ENCODE data around the gene SPNS2.

DNA sequence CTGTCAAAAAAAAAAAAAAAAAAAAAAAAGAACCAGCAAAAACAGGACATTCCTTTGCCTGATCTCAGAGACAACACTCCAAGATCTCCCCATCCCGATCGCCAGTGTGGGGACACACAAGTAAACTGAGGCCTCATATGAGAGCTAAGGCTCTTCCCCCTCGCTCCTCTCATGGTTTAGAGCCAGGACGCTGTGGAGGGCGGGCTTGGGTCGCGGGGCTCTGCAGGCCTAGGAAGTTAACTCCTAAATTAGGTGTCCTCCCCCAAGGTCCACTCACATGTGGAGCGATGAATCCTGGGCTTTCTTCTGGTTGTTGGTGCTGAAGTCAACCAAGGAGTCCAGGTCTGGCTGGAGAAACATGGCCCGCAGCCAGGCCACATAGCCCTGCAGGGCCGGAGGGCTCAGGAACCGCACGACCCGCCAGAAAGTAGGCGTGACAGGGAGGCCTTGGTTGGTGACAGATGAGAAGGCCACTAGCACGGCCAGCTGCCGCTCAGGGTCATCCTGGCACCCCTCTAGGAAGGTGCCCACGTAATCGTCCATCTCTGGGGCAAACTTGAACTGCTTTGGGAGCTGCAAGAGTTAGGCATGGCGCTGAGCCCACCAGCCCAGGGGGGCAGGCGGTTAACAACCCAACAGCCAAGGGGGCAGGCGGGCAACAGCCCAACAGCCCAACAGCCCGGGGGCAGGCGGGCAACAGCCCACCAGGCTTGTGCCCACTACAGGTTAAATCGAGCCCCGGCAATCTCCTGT, 51.3 kb downstream of the SPNS2 start:
- TF ChIP-seq, protein P1, sequence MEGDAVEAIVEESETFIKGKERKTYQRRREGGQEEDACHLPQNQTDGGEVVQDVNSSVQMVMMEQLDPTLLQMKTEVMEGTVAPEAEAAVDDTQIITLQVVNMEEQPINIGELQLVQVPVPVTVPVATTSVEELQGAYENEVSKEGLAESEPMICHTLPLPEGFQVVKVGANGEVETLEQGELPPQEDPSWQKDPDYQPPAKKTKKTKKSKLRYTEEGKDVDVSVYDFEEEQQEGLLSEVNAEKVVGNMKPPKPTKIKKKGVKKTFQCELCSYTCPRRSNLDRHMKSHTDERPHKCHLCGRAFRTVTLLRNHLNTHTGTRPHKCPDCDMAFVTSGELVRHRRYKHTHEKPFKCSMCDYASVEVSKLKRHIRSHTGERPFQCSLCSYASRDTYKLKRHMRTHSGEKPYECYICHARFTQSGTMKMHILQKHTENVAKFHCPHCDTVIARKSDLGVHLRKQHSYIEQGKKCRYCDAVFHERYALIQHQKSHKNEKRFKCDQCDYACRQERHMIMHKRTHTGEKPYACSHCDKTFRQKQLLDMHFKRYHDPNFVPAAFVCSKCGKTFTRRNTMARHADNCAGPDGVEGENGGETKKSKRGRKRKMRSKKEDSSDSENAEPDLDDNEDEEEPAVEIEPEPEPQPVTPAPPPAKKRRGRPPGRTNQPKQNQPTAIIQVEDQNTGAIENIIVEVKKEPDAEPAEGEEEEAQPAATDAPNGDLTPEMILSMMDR (IDR thresholded peaks at IDR 0.05) = no peak
- TF ChIP-seq POLR2A (IDR thresholded peaks at IDR 0.05) = no peak
